ENCODE data around the gene VCPKMT.
"Not testable (repeated sequence)": the region's sequence is repeated elsewhere in the genome, so short reads cannot be mapped to it uniquely, and the experiment has no call there.

Gene VCPKMT

DNA sequence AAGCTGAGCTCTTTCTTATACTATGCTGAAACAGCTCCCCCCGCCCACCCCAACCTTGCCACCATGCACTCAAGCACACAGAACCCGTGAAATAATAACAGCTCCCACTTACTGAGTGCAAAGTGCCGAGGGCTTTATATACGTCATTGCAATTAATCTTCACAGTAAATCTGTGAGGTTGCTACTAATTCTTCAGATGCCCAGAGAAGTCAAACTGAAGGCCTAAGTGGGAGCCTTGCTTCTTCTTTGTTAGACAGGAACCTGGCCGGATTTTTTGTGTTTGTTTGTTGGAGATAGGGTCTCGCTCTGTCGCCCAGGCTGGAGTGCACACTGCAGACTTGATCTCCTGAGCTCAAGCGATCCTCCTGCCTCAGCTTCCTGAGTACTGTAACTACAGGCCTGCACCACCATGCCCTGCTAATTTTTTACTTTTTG, 34.0 kb downstream of the VCPKMT start:
- Histone ChIP-seq H3K27ac (no peak overlapping the region), H3K4me3 (no peak overlapping the region)
- DNase-seq (ENCODE audit: low spot score), result no peak
- TF ChIP-seq, protein P1, sequence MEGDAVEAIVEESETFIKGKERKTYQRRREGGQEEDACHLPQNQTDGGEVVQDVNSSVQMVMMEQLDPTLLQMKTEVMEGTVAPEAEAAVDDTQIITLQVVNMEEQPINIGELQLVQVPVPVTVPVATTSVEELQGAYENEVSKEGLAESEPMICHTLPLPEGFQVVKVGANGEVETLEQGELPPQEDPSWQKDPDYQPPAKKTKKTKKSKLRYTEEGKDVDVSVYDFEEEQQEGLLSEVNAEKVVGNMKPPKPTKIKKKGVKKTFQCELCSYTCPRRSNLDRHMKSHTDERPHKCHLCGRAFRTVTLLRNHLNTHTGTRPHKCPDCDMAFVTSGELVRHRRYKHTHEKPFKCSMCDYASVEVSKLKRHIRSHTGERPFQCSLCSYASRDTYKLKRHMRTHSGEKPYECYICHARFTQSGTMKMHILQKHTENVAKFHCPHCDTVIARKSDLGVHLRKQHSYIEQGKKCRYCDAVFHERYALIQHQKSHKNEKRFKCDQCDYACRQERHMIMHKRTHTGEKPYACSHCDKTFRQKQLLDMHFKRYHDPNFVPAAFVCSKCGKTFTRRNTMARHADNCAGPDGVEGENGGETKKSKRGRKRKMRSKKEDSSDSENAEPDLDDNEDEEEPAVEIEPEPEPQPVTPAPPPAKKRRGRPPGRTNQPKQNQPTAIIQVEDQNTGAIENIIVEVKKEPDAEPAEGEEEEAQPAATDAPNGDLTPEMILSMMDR (IDR thresholded peaks at IDR 0.05), result no peak

DNA sequence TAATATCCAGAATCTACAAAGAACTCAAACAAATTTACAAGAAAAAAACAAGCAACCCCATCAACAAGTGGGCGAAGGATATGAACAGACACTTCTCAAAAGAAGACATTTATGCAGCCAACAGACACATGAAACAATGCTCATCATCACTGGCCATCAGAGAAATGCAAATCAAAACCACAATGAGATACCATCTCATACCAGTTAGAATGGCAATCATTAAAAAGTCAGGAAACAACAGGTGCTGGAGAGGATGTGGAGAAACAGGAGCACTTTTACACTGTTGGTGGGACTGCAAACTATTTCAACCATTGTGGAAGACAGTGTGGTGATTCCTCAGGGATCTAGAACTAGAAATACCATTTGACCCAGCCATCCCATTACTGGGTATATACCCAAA, 37.3 kb downstream of the VCPKMT start:
- H3K27ac ChIP-seq; H3K4me3 ChIP-seq; DNase-seq (ENCODE audit: low spot score): not testable (repeated sequence)

DNA sequence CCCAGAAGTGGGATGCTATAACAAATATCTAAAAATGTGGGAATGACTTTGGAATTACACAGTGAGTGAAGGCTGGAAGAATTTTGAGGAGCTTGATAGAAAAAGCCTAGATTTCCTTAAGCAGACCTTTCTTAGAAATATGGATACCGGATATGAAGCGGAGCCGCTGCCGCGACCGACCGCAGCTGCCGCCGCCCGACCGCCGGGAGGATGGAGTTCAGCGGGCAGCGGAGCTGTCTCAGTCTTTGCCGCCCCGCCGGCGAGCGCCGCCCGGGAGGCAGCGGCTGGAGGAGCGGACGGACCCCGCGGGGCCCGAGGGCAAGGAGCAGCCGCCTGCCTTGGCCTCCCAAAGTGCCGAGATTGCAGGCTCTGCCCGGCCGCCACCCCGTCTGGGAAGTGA, 42.7 kb downstream of the VCPKMT start:
- not testable (repeated sequence) for DNase-seq (ENCODE audit: low spot score); H3K4me3 ChIP-seq; H3K27ac ChIP-seq

DNA sequence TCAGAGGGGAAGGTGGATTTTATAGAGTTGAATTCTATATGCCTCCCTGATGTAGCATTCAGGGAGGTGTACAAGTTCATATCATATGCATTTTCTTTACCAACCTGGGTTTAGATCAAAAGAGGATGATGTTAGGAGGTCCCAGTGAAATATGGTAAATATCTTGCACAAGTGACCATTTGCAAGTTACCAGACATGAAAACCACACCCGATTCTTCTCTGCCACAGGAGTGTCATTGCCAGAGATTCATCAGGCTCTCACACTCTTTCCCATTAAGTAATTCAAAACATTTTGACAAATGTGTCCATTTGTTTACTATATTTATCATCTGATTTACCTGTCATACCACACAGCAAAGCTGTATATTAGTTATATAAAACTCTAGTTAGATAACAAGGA, 44.0 kb downstream of the VCPKMT start:
- Histone ChIP-seq H3K27ac (no peak overlapping the region), H3K4me3 (no peak overlapping the region)
- DNase-seq (ENCODE audit: low spot score), result no peak
- TF ChIP-seq, protein P1 (IDR thresholded peaks at IDR 0.05), result no peak

DNA sequence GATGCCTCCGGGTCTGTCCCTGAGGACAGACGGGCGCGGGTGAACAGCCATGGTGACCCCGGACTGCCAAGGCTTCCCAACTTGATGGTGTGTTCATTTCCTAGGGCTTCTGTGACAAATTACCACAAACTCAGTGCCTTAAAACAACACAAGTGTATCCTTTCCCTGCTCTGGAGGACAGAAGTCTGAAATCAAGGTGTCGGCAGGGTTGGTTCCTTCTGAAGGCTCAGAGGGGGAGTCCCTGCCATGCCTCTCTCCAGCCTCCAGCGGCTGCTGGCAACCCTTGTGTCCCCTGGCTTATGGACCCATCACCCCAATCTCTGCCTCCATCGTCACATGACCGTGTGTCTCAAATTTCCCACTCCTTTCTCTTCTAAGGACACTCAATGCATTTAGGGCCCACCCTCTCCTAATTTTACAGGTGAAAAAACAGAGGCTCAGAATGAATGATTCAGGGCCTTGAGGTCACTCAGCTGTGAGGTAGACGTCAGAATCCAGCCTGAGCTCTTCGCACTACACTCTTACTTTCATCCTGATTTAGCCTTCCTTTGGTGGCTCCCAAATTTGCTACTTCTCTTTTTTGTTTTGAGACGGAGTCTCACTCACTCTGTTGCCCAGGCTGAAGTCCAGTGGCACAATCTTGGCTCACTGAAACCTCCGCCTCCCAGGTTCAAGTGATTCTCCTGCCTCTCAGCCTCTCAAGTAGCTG, 45.4 kb downstream of the VCPKMT start:
- H3K27ac ChIP-seq, result no peak overlapping the region
- no peak overlapping the region for H3K4me3 ChIP-seq
- DNase-seq (ENCODE audit: low spot score), result no peak
- TF ChIP-seq, protein P1 (IDR thresholded peaks at IDR 0.05), result no peak

DNA sequence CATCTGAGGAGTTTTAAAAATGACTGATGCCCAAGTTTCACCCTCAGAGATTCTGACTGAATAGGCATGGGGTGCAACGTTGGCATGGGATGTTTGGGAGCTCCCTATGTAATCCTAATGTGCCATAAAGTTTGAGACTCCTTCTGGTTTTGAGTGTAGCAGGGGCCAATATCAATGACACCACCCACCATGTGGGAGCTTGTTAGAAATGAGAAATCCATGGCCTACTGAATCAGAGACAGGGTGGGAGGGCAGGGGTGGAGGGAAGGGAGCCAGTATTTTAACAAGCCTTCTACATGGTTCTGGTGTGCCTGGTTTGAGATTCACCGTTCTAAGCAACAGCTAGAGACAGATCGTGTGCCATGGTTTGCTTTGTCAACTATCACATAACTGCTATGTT, 46.1 kb downstream of the VCPKMT start:
- no peak for DNase-seq (ENCODE audit: low spot score)
- Histone ChIP-seq H3K4me3 (no peak overlapping the region), H3K27ac (no peak overlapping the region)
- TF ChIP-seq, protein P1 (IDR thresholded peaks at IDR 0.05), result no peak

DNA sequence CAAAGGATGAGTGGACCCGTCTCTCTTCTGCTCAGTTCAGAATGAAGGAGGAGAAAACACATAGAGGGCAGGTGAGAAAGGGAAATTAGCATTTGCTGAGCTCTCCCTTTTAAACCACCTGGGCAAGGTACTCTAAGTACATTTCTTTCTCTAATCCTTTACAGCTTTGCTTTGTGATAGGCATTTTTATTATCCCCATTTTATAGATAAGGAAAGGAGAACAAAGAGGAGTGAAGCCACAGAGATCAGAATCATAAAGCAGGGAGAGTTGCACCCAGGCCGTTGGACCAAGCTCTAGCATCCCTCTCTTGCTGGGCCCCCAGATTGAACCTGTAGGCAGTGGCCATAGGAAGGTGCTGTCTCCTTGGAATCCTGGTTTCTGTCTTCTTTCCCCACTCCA, 47.0 kb downstream of the VCPKMT start:
- Histone ChIP-seq H3K4me3 (no peak overlapping the region), H3K27ac (no peak overlapping the region)
- no peak for DNase-seq (ENCODE audit: low spot score)
- TF ChIP-seq, protein P1 (IDR thresholded peaks at IDR 0.05), result no peak

DNA sequence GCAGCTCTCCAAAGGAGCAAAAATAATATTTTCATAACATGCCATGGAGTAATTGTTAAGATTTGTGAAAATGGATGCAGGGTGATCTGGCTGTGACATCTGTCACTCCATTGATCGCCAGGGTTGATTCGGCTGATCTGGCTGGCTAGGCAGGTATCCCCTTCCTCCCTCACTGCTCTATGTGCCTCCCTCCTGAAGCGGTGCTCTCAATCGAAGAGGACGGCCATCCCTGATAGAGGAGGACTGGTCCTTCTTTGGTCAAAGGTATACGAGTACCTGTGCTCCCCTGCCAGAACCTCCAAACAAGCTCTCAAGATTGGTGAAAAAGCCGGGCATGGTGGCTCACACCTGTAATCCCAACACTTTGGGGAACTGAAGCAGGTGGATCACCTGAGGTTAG, 47.9 kb downstream of the VCPKMT start:
- DNase-seq (ENCODE audit: low spot score), result no peak
- TF ChIP-seq, protein P1 (IDR thresholded peaks at IDR 0.05), result no peak
- H3K4me3 ChIP-seq, result no peak overlapping the region
- H3K27ac ChIP-seq, result no peak overlapping the region
